HL-60 (cell line): ENCODE data around the gene ZMYND8.

Experiments
- POLR2AphosphoS5 ChIP-seq: IDR thresholded peaks from 2 replicates; pipeline ENCODE4 v1.6.1; 2012; ENCODE audit warnings: low read depth
- TF ChIP-seq, protein P1 (sequence below): IDR thresholded peaks from one replicate; pipeline ENCODE4 v1.5.1; 2011; ENCODE audit warnings: low read length, control low read depth, inconsistent platforms; ENCODE audit not compliant: insufficient read depth
- TF ChIP-seq, protein P2 (sequence below): IDR thresholded peaks from 2 replicates; pipeline ENCODE4 v1.6.1; 2012; ENCODE audit warnings: low read depth; ENCODE audit not compliant: insufficient replicate concordance

GRCh38 chr20:47347661-47348435 is 8.7 kb downstream of the ZMYND8 start:
- TF ChIP-seq, protein P1, sequence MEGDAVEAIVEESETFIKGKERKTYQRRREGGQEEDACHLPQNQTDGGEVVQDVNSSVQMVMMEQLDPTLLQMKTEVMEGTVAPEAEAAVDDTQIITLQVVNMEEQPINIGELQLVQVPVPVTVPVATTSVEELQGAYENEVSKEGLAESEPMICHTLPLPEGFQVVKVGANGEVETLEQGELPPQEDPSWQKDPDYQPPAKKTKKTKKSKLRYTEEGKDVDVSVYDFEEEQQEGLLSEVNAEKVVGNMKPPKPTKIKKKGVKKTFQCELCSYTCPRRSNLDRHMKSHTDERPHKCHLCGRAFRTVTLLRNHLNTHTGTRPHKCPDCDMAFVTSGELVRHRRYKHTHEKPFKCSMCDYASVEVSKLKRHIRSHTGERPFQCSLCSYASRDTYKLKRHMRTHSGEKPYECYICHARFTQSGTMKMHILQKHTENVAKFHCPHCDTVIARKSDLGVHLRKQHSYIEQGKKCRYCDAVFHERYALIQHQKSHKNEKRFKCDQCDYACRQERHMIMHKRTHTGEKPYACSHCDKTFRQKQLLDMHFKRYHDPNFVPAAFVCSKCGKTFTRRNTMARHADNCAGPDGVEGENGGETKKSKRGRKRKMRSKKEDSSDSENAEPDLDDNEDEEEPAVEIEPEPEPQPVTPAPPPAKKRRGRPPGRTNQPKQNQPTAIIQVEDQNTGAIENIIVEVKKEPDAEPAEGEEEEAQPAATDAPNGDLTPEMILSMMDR = no peak
- TF ChIP-seq POLR2AphosphoS5 = no peak
- TF ChIP-seq, protein P2, sequence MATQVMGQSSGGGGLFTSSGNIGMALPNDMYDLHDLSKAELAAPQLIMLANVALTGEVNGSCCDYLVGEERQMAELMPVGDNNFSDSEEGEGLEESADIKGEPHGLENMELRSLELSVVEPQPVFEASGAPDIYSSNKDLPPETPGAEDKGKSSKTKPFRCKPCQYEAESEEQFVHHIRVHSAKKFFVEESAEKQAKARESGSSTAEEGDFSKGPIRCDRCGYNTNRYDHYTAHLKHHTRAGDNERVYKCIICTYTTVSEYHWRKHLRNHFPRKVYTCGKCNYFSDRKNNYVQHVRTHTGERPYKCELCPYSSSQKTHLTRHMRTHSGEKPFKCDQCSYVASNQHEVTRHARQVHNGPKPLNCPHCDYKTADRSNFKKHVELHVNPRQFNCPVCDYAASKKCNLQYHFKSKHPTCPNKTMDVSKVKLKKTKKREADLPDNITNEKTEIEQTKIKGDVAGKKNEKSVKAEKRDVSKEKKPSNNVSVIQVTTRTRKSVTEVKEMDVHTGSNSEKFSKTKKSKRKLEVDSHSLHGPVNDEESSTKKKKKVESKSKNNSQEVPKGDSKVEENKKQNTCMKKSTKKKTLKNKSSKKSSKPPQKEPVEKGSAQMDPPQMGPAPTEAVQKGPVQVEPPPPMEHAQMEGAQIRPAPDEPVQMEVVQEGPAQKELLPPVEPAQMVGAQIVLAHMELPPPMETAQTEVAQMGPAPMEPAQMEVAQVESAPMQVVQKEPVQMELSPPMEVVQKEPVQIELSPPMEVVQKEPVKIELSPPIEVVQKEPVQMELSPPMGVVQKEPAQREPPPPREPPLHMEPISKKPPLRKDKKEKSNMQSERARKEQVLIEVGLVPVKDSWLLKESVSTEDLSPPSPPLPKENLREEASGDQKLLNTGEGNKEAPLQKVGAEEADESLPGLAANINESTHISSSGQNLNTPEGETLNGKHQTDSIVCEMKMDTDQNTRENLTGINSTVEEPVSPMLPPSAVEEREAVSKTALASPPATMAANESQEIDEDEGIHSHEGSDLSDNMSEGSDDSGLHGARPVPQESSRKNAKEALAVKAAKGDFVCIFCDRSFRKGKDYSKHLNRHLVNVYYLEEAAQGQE = no peak
